Measurements from ENCODE around the gene DLG1. TPM values are rescaled to one million over a fixed set of nuclear protein-coding genes. Genes with fewer than 3 reads are reported as not detected.

Gene DLG1
- total and polyA plus RNA-seq, 7 donors, result 16.1 to 57.6 (median 51.3) TPM

- WGBS, 3 donors, result 84 to 86% (median 86%) methylated on average over 13 of the region's 13 CpGs
- ATAC-seq, result no peak
- Histone ChIP-seq H3K9me3 (no peaks in the 10 kb centered on the region), H3K27ac (no peak overlapping the region), H3K4me1 (no peaks in the 10 kb centered on the region), H3K27me3 (ENCODE audit: insufficient read depth in 3 of 3, low read length in 2 of 3) (peaks cover 0 to 18% (median 4%) of the 10 kb centered on the region in 3 donors), H3K4me3 (no peak overlapping the region), H3K36me3 (ENCODE audit: insufficient read depth in 1 of 2, low read depth in 1 of 2) (no peaks in the 10 kb centered on the region)
- intact Hi-C loops (cut with DNase I), result no loop called here
- no peak for TF ChIP-seq CTCF (IDR thresholded peaks at IDR 0.05)
- DNase-seq, result no peak
Observed at GRCh38 chr3:197019535-197019934, 278.9 kb downstream of the DLG1 start.

- TF ChIP-seq CTCF (IDR thresholded peaks at IDR 0.05), result no peak
- no peak overlapping the region for H3K4me3 ChIP-seq
- no peak for DNase-seq
- H3K27ac ChIP-seq, result no peak overlapping the region
- intact Hi-C loops (cut with DNase I), result no loop called here
- no peaks in the 10 kb centered on the region for H3K4me1 ChIP-seq
- 58 to 69% (median 59%) methylated on average over 6 of the region's 6 CpGs for WGBS, 3 donors
- no peak for ATAC-seq
- H3K27me3 ChIP-seq (ENCODE audit: insufficient read depth in 3 of 3, low read length in 2 of 3), result peaks cover 0 to 14% (median 3%) of the 10 kb centered on the region in 3 donors
- no peaks in the 10 kb centered on the region for H3K36me3 ChIP-seq (ENCODE audit: insufficient read depth in 1 of 2, low read depth in 1 of 2)
- no peaks in the 10 kb centered on the region for H3K9me3 ChIP-seq
Observed at GRCh38 chr3:197019021-197019420, 279.4 kb downstream of the DLG1 start.

- WGBS, 3 donors, result 91 to 98% (median 91%) methylated on average over 18 of the region's 18 CpGs
Observed at GRCh38 chr3:197017003-197017402, 281.4 kb downstream of the DLG1 start.

GRCh38 chr3:197015790-197016736 lies 282.3 kb downstream of the DLG1 start:
- H3K4me3 ChIP-seq, result no peak overlapping the region
- H3K4me1 ChIP-seq, result no peaks in the 10 kb centered on the region
- H3K27me3 ChIP-seq (ENCODE audit: insufficient read depth in 3 of 3, low read length in 2 of 3), result no peaks in the 10 kb centered on the region
- no peaks in the 10 kb centered on the region for H3K36me3 ChIP-seq (ENCODE audit: insufficient read depth in 1 of 2, low read depth in 1 of 2)
- no peak for TF ChIP-seq CTCF (IDR thresholded peaks at IDR 0.05)
- ATAC-seq, result no peak
- 87 to 90% (median 87%) methylated on average over 27 to 28 of the region's 28 CpGs for WGBS, 3 donors
- H3K27ac ChIP-seq, result no peak overlapping the region
- H3K9me3 ChIP-seq, result no peaks in the 10 kb centered on the region
- DNase-seq, result no peak
- intact Hi-C loops (cut with DNase I), result no loop called here

More at GRCh38 chr3:197017003-197017402, 281.4 kb downstream of the DLG1 start:
- no peak for TF ChIP-seq CTCF (IDR thresholded peaks at IDR 0.05)
- no peaks in the 10 kb centered on the region for H3K9me3 ChIP-seq
- DNase-seq, result no peak
- H3K4me3 ChIP-seq, result no peak overlapping the region
- H3K27me3 ChIP-seq (ENCODE audit: insufficient read depth in 3 of 3, low read length in 2 of 3), result peaks cover 0 to 8% (median 0%) of the 10 kb centered on the region in 3 donors
- ATAC-seq, result no peak
- H3K36me3 ChIP-seq (ENCODE audit: insufficient read depth in 1 of 2, low read depth in 1 of 2), result no peaks in the 10 kb centered on the region
- intact Hi-C loops (cut with DNase I), result no loop called here
- no peaks in the 10 kb centered on the region for H3K4me1 ChIP-seq
- no peak overlapping the region for H3K27ac ChIP-seq

All from psoas muscle (tissue), 8 donors.